ENCODE results near the gene CAPN6.

Gene CAPN6

DNA sequence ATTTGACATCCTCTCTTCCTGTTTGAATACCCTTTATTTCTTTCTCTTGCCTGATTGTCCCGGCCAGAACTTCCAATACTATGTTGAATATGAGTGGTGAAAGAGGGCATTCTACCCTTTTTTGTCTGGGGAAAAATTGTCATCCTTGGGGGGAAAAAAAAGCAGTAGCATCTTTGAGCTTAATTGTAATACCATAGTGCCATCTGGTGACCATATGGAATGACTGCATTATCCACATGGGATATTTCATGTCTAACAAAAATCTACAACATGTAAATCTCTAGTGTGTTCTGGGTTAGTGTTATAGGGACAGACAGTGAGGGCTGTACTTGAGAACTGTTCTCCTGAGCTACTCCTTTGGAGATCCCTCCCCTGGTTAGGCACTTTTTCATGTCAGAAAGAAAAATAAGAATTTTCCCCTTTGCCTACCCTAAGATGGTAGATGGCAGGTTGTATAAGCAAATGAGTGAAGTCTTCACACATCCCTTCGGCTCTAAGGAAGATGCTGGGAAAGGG, 26.0 kb downstream of the CAPN6 start:
- Histone ChIP-seq H3K4me2 (ENCODE audit: low read depth, low read length, poor library complexity, severe bottlenecking) (no peak overlapping the region), H3K79me2 (ENCODE audit: insufficient read depth, low read length) (no peaks in the 10 kb centered on the region), H3K9ac (ENCODE audit: low read depth, low read length, poor library complexity, severe bottlenecking) (no peak overlapping the region), H3K9me3 (ENCODE audit: insufficient read depth, low read depth, low read length) (no peaks in the 10 kb centered on the region), H3K27me3 (ENCODE audit: insufficient read depth, low read length, poor library complexity, severe bottlenecking) (no peaks in the 10 kb centered on the region), H3K9me2 (replicated peaks; ENCODE audit: low read depth, low read length) (no peaks in the 10 kb centered on the region), H2AFZ (ENCODE audit: low read length) (no peak overlapping the region), H4K20me1 (ENCODE audit: insufficient read depth, low read length, poor library complexity, severe bottlenecking) (no peaks in the 10 kb centered on the region), H3K36me3 (ENCODE audit: insufficient read depth, low read length) (no peaks in the 10 kb centered on the region), H3K4me3 (ENCODE audit: low read length, poor library complexity, severe bottlenecking) (no peak overlapping the region), H3F3A (ENCODE audit: low read depth) (no peaks in the 10 kb centered on the region), H3K4me1 (ENCODE audit: insufficient read depth, low read length, poor library complexity, severe bottlenecking) (no peaks in the 10 kb centered on the region)
- TF ChIP-seq, protein P1, sequence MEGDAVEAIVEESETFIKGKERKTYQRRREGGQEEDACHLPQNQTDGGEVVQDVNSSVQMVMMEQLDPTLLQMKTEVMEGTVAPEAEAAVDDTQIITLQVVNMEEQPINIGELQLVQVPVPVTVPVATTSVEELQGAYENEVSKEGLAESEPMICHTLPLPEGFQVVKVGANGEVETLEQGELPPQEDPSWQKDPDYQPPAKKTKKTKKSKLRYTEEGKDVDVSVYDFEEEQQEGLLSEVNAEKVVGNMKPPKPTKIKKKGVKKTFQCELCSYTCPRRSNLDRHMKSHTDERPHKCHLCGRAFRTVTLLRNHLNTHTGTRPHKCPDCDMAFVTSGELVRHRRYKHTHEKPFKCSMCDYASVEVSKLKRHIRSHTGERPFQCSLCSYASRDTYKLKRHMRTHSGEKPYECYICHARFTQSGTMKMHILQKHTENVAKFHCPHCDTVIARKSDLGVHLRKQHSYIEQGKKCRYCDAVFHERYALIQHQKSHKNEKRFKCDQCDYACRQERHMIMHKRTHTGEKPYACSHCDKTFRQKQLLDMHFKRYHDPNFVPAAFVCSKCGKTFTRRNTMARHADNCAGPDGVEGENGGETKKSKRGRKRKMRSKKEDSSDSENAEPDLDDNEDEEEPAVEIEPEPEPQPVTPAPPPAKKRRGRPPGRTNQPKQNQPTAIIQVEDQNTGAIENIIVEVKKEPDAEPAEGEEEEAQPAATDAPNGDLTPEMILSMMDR (conservative IDR thresholded peaks at IDR 0.05; ENCODE audit: low read length) = peak; percentile 63
- no peak for TF ChIP-seq EZH2phosphoT487 (IDR thresholded peaks at IDR 0.05; ENCODE audit: borderline replicate concordance)

DNA sequence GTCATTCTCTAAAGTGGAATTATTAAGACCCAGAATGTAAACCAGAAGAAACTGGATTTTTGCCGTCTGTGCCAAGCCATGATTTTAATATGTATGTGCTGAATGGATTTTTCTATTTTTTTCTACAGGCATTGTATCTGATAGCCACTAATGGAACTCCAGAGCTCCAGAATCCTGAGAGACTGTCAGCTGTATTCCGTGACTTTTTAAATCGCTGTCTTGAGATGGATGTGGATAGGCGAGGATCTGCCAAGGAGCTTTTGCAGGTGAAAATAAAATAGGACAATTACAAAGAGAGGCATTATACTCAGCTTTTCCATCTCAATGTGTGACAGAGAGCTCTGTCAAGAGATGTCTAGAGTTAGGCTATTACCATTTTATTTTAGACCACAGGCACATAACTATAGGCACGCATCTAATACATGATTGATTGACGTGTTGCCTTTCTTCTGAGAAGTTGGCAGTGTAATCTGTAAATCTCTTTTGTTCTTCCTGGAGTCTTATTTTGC, 53.9 kb downstream of the CAPN6 start:
- Histone ChIP-seq H3F3A (ENCODE audit: low read depth) (no peaks in the 10 kb centered on the region), H3K9me3 (ENCODE audit: insufficient read depth, low read depth, low read length) (no peaks in the 10 kb centered on the region), H3K36me3 (ENCODE audit: insufficient read depth, low read length) (no peaks in the 10 kb centered on the region), H3K9me2 (replicated peaks; ENCODE audit: low read depth, low read length) (no peaks in the 10 kb centered on the region), H3K4me1 (ENCODE audit: insufficient read depth, low read length, poor library complexity, severe bottlenecking) (no peaks in the 10 kb centered on the region), H3K9ac (ENCODE audit: low read depth, low read length, poor library complexity, severe bottlenecking) (no peak overlapping the region), H4K20me1 (ENCODE audit: insufficient read depth, low read length, poor library complexity, severe bottlenecking) (no peaks in the 10 kb centered on the region), H3K4me2 (ENCODE audit: low read depth, low read length, poor library complexity, severe bottlenecking) (no peak overlapping the region), H2AFZ (ENCODE audit: low read length) (no peak overlapping the region), H3K27me3 (ENCODE audit: insufficient read depth, low read length, poor library complexity, severe bottlenecking) (no peaks in the 10 kb centered on the region), H3K4me3 (ENCODE audit: low read length, poor library complexity, severe bottlenecking) (no peak overlapping the region), H3K79me2 (ENCODE audit: insufficient read depth, low read length) (no peaks in the 10 kb centered on the region)
- no peak for TF ChIP-seq EZH2phosphoT487 (IDR thresholded peaks at IDR 0.05; ENCODE audit: borderline replicate concordance)
- TF ChIP-seq, protein P1 (conservative IDR thresholded peaks at IDR 0.05; ENCODE audit: low read length) = no peak

DNA sequence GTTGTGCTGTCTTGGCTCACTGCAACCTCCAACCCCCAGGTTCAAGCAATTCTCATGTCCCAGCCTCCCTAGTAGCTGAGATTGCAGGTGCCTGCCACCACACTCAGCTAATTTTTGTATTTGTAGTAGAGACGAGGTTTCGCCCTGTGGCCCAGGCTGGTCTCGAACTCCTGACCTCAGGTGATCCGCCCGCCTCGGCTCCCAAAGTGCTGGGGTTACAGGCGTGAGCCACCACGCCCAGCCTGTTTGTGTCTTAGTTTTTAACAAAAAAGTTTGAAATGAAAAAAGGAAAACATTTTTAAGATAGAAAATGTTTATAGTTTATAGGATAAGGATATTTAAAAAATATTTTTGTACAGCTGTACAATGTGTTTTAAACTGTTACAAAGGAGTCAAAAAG, 62.4 kb downstream of the CAPN6 start:
- Histone ChIP-seq H3K36me3 (ENCODE audit: insufficient read depth, low read length) (no peaks in the 10 kb centered on the region), H2AFZ (ENCODE audit: low read length) (no peak overlapping the region), H3F3A (ENCODE audit: low read depth) (no peaks in the 10 kb centered on the region), H3K4me2 (ENCODE audit: low read depth, low read length, poor library complexity, severe bottlenecking) (no peak overlapping the region), H3K79me2 (ENCODE audit: insufficient read depth, low read length) (no peaks in the 10 kb centered on the region), H3K27me3 (ENCODE audit: insufficient read depth, low read length, poor library complexity, severe bottlenecking) (no peaks in the 10 kb centered on the region), H3K4me1 (ENCODE audit: insufficient read depth, low read length, poor library complexity, severe bottlenecking) (no peaks in the 10 kb centered on the region), H3K9ac (ENCODE audit: low read depth, low read length, poor library complexity, severe bottlenecking) (no peak overlapping the region), H3K9me3 (ENCODE audit: insufficient read depth, low read depth, low read length) (no peaks in the 10 kb centered on the region), H4K20me1 (ENCODE audit: insufficient read depth, low read length, poor library complexity, severe bottlenecking) (no peaks in the 10 kb centered on the region), H3K9me2 (replicated peaks; ENCODE audit: low read depth, low read length) (no peaks in the 10 kb centered on the region), H3K4me3 (ENCODE audit: low read length, poor library complexity, severe bottlenecking) (no peak overlapping the region)
- TF ChIP-seq EZH2phosphoT487 (IDR thresholded peaks at IDR 0.05; ENCODE audit: borderline replicate concordance) = no peak
- TF ChIP-seq, protein P1 (conservative IDR thresholded peaks at IDR 0.05; ENCODE audit: low read length) = no peak
